HG03342 (cell line): ENCODE measurements around the gene SMIM1.
"Not testable (repeated sequence)": the region's sequence is repeated elsewhere in the genome, so short reads cannot be mapped to it uniquely, and the experiment has no call there.

Experiments used
- ATAC-seq: cut with Tn5 transposase; IDR thresholded peaks from one replicate; pipeline ENCODE4 v1.9.1; 2021; ENCODE audit warnings: mild to moderate bottlenecking, moderate library complexity; ENCODE audit not compliant: unreplicated experiment

The SMIM1 gene

DNA sequence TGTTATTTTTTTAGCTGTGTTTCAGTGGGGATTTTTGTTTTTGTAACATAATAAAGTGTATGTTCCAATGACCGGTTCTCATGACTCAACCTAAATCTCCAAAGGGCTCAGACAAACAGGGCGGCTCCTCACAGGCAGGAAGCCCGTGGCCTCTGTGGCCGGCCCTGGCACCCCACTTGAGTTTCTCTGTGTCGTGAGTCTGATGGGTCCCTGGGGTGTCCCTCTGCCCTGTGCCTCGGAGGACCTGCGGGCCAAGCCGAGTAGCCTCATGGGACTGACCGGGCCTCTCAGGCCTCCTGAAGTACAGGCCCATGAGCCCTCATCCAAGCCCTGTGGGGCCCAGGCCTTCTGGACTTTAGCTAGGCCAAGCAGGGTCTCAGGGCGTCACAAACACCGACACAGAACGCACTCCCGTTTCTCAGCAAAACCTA, 36.4 kb upstream of the SMIM1 start:
- no peak for ATAC-seq

GRCh38 chr1:3736708-3737107, 35.8 kb upstream of the SMIM1 start:
- ATAC-seq = no peak

GRCh38 chr1:3738943-3739342, 33.6 kb upstream of the SMIM1 start:
- ATAC-seq = no peak

DNA sequence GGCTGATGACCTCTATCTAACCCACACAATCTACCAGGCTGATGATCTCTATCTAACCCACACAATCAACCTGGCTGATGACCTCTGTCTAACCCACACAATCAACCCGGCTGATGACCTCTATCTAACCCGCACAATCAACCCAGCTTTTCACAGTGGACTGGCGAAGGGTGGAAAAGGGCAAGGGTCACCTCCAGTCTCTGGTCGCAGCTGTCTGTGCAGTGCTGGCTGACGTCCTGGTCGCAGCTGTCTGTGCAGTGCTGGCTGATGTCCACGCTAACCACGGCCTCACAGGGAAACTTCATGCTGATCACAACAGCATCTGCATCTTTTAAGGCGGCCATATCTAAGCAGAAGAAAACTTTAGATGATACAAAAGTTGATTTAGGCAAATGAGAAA, 32.5 kb upstream of the SMIM1 start:
- ATAC-seq = no peak

DNA sequence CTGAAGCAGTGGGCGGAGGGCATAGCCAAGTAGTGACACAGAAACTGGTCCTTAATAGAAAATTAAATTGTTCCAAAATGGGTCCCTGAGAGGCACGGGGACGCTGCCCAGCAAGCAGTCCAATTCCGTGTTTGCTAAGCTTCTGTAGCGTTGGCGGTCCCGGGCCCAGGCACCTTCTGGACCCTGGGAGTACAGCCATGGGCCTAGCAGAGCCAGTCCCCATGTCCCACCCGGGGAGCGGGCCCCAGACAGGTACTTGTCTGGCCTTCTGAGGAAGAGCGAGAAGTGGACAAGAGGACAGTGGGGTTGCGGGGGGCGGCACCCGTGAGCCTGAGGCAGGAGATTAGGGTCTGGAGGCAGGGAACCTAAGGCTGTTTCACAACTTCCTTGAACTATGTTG, 31.8 kb upstream of the SMIM1 start:
- no peak for ATAC-seq

DNA sequence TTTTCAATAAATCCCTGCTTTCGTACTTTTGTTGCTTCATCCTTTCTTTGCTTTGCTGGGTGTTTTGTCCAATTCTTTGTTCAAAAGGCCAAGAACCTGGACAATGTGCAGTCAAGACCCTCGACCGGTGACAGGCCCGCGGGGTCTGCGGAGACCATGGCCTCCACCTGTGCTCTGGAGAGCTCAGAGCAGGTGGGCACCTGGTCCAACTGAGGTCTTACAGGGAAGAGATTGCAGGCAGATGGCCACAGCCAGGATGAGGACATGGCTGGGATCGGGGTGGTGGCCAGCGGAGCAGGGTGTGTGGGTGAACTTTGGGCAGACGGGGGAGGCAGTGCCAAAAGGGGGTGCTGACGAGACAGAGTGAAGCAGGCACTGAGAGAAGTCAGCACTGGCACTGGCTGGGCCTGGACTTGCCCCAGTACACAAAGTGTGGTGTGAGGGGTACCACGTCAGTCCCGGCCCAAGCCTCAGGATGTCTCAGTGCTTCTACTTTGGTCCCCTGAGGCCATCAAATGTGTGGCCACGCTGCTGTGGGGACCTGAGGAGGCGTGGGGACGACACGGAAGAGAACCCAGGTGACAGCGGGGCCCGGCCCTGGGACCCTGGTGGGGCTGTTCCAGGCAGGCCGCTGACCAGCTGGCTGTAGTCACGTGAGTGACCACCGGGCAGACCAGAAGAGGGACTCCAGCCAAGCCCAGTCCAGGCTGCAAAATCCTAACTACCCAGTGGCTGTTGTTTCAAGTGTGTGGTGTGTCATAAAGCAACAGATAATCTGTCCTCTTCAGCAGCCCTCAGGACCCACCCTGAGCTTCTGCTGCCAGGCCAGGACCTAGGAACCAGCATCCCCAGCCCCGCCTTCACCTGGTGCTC, 30.7 kb upstream of the SMIM1 start:
- ATAC-seq = no peak

DNA sequence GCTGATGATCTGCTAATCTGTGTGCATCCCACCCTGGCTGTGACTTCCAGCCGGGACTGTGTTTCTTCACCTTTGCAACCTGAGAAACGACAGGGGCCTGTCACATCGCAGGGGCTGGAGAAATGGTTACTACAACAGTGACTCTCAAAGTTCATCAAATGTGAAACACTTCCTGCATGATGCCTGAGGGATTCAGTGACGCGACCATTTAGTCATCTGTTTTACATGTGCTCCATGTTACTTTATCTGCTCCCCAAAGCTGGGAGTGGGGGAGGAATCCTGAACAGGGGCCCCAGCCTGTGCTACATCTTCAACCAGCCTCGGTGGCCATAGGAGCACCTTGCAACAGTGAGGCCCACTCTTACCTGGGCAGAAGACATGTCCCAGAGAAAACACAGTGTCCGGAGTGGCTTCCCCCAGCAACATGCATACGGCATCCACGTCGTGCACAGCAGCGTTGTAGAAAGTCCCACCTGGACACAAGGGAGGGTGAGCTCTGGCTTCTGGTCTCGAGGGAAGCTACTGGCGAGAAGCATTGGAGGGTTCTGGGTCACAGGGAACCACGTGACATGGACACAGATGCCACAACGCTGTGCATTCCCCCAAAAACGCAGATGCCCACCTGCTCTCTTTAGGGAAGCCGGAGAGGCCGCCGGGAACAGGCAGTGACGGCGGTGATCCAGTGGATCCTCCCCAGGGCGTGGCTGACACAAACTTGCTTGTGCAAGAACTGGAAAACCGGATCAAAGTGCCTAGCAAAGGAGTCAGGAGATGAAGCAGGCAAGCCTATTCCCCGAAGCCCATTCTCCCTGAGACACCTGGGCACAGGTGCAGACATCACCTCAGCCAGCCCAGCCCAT, 29.9 kb upstream of the SMIM1 start:
- no peak for ATAC-seq

GRCh38 chr1:3743421-3743820, 29.1 kb upstream of the SMIM1 start:
- ATAC-seq = no peak

DNA sequence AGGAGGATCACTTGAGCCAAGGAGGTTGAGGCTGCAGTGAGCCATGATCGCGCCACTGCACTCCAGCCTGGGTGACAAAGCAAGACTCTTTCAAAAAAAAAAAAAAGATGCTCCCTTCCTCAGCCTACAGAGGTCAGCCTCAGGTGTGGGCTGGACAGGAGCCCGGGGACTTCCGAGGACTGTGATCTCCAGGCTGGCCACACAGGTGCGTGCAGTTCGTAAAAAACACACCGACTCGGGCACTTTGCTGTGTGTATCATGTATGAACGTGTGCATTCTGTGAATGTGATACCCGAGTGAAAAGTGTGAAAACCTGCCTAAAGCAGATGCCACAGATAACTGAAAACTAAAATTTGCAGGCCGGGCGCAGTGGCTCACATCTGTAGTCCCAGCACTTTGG, 28.7 kb upstream of the SMIM1 start:
- ATAC-seq = no peak

GRCh38 chr1:3744646-3745045, 27.9 kb upstream of the SMIM1 start:
- ATAC-seq = no peak

DNA sequence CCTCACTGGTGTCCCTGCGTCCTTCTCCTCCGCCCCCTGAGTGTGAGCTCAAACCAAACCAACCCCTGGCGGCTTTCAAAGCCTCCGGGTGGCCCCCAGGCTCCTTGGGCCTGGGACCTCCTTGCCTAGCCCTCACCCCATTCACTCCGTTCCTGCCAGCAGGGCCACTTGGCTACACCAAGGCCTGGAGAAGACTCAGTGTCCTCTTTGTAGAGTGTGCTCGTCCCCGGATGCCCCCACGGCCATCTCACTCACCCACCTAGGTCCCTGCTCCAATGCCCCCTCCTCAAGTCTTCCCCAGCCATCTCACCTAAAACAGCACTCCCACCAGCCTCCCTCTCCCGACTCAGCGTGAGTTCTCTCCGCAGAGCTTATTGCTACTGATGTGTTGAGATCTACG, 27.5 kb upstream of the SMIM1 start:
- no peak for ATAC-seq

DNA sequence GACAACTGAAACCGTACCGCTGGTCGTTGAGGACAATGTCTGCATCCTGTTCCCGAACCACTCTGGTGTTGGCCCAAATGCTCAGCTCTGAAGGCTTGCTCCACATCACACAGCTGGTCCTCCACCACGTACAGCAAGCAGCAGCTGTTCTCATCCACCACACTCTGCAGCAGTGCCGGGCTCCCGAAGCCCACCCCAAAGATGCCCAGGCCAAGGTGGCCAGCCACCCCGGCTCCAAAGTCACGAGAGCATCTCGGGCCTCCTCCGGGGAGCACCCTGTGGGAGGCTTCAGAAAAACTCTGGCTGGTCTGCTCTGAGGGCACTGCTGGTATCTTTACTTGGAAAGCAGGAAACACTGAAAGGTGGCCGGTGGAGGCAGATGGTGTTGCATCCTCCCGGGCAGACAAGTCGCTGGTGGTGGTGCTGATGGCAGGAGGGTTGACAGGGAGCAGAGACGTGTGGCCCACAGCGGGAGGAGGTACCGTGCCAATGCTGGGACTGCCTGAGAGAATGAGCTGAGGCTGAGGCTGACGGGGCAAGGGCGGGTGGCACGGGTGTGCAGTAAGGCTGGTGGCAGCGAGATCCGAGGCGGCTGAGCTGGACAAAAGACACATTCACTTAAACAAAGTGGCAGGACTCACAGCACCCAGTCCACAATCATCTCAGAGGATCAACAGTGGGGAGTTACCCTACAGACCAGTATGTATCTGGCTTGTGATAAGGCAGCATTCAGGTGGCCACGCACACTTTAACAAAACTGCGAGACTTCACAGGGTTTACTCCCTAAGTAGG, 26.8 kb upstream of the SMIM1 start:
- no peak for ATAC-seq

GRCh38 chr1:3746389-3746829, 26.1 kb upstream of the SMIM1 start:
- no peak for ATAC-seq

GRCh38 chr1:3746830-3747521, 25.6 kb upstream of the SMIM1 start:
- peak; percentile 67 for ATAC-seq

GRCh38 chr1:3747522-3747848, 25.1 kb upstream of the SMIM1 start:
- ATAC-seq = no peak

DNA sequence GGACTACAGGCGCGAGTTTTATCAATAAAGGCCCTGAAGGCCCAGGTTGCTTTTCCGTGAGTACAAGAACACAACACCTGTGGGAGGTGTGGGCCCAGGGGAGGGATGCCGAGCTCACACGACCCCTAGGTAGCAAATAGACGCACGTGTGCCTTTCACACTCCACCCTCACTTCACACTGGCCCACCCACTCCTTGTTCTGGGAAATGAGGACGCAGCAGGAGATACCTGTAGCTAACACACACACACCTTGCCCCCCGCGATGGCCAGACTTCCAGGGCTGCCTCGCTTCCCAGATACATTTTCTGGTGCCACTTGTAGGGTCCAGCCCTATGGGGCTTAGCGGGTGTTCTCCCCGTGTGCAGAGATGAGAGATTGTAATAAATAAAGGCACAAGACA, 24.6 kb upstream of the SMIM1 start:
- ATAC-seq = no peak

GRCh38 chr1:3748316-3748900, 24.1 kb upstream of the SMIM1 start:
- not testable (repeated sequence) for ATAC-seq

DNA sequence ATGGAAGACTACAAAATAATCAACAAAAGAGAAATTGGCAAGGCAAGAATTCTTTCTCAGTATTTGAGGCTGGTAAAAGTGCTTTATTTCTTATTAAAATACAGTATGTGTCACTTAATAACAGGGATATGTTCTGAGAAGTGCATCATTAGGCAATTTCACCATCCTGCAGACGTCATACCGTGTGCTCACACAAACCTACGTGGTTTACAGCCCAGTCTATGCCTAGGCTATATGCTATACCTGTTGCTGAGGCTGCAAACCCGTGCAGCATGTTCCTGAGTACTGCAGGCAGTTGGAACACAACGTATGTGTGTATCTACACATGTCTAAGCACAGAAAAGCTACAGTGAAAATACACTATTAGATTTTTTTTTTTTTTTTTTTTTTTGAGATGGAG, 23.0 kb upstream of the SMIM1 start:
- ATAC-seq = no peak

DNA sequence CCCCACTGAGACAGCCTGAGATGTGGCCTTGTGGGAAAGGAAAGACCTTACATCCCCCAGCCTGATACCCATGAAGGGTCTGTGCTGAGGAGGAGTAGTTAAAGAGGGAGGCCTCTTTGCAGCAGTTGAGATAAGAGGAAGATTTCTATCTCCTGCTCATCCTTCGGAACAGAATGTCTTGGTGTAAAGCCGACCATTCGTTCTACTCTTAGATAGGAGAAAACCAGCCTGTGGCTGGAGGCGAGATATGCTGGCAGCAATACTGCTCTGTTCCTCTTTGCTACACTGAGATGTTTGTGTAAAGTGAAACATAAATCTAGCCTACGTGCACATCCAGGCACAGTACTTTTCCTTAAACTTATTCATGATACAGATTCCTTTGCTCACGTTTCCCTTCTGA, 21.8 kb upstream of the SMIM1 start:
- no peak for ATAC-seq

GRCh38 chr1:3752400-3752945, 20.1 kb upstream of the SMIM1 start, which contains the start of gene CCDC27:
TSS of gene CCDC27 (plus strand) at chr1:3752450. CDS start at chr1:3752482, 32 bp downstream.
- no peak for ATAC-seq
